Measurements from ENCODE around the gene LY6G6D. TPM values are rescaled to one million over a fixed set of nuclear protein-coding genes. Genes with fewer than 3 reads are reported as not detected.
A peak's percentile ranks its signal among the peaks of the same experiment; 100 is the strongest.
"Not testable (repeated sequence)": the region's sequence is repeated elsewhere in the genome, so short reads cannot be mapped to it uniquely, and the experiment has no call there.

The LY6G6D gene
- total RNA-seq, 1 experiment from 2014 or later, result not detected

GRCh38 chr6:31701666-31702404 is 13.3 kb upstream of the LY6G6D start:
- peak overlapping the region; percentile 84 for H3K4me3 ChIP-seq (ENCODE audit: low read length)
- H3K9me2 ChIP-seq (replicated peaks; ENCODE audit: insufficient read depth, low read length), result no peaks in the 10 kb centered on the region
- no peaks in the 10 kb centered on the region; the same call in 1 of the 2 replicates for H3K36me3 ChIP-seq (ENCODE audit: insufficient read depth, low read length)
- peak overlapping the region; percentile 92 for H3K9ac ChIP-seq (ENCODE audit: low read length)
- peaks cover 34% of the 10 kb centered on the region for H3K4me1 ChIP-seq (ENCODE audit: low read length)
- no peaks in the 10 kb centered on the region for H3K27me3 ChIP-seq (ENCODE audit: low read length)
- peaks cover 27% of the 10 kb centered on the region for H3K79me2 ChIP-seq (ENCODE audit: low read length)
- H3K9me3 ChIP-seq (ENCODE audit: low read length), result no peaks in the 10 kb centered on the region
- peak; percentile 79 for DNase-seq
- peak overlapping the region; percentile 86 for H3K27ac ChIP-seq (ENCODE audit: low read length)
- no peak overlapping the region for H2AFZ ChIP-seq (ENCODE audit: low read length)
- peak overlapping the region; percentile 93 for H3K4me2 ChIP-seq (ENCODE audit: low read depth, low read length, poor library complexity, severe bottlenecking)
- no peaks in the 10 kb centered on the region for H4K20me1 ChIP-seq (ENCODE audit: insufficient read depth, low read depth, low read length)

GRCh38 chr6:31702405-31702818 is 12.7 kb upstream of the LY6G6D start:
- no peaks in the 10 kb centered on the region for H3K9me3 ChIP-seq (ENCODE audit: low read length)
- DNase-seq, result peak; percentile 65
- no peaks in the 10 kb centered on the region for H4K20me1 ChIP-seq (ENCODE audit: insufficient read depth, low read depth, low read length)
- peaks cover 27% of the 10 kb centered on the region for H3K79me2 ChIP-seq (ENCODE audit: low read length)
- no peaks in the 10 kb centered on the region for H3K27me3 ChIP-seq (ENCODE audit: low read length)
- H3K4me3 ChIP-seq (ENCODE audit: low read length), result peak overlapping the region; percentile 84
- peak overlapping the region; percentile 93 for H3K4me2 ChIP-seq (ENCODE audit: low read depth, low read length, poor library complexity, severe bottlenecking)
- peak overlapping the region; percentile 92 for H3K9ac ChIP-seq (ENCODE audit: low read length)
- H2AFZ ChIP-seq (ENCODE audit: low read length), result peak overlapping the region; percentile 22; the same call in 1 of the 2 replicates
- no peaks in the 10 kb centered on the region for H3K9me2 ChIP-seq (replicated peaks; ENCODE audit: insufficient read depth, low read length)
- peak overlapping the region; percentile 86 for H3K27ac ChIP-seq (ENCODE audit: low read length)
- H3K36me3 ChIP-seq (ENCODE audit: insufficient read depth, low read length), result no peaks in the 10 kb centered on the region; the same call in 1 of the 2 replicates
- peaks cover 34% of the 10 kb centered on the region for H3K4me1 ChIP-seq (ENCODE audit: low read length)

GRCh38 chr6:31702819-31703716 is 12.1 kb upstream of the LY6G6D start, which contains the start of gene ABHD16A:
Gene ABHD16A, minus strand, starts transcription at chr6:31703324. Its CDS starts 43 bp downstream, at chr6:31703281.
- peaks cover 28% of the 10 kb centered on the region for H3K4me1 ChIP-seq (ENCODE audit: low read length)
- no peaks in the 10 kb centered on the region; the same call in 1 of the 2 replicates for H3K36me3 ChIP-seq (ENCODE audit: insufficient read depth, low read length)
- peak within 1 kb of the TSS; percentile 84 for H3K4me3 ChIP-seq (ENCODE audit: low read length)
- peak within 1 kb of the TSS; percentile 86 for H3K27ac ChIP-seq (ENCODE audit: low read length)
- H4K20me1 ChIP-seq (ENCODE audit: insufficient read depth, low read depth, low read length), result no peaks in the 10 kb centered on the region
- H3K9me3 ChIP-seq (ENCODE audit: low read length), result no peaks in the 10 kb centered on the region
- peak within 1 kb of the TSS; percentile 93 for H3K4me2 ChIP-seq (ENCODE audit: low read depth, low read length, poor library complexity, severe bottlenecking)
- no peaks in the 10 kb centered on the region for H3K27me3 ChIP-seq (ENCODE audit: low read length)
- no peaks in the 10 kb centered on the region for H3K9me2 ChIP-seq (replicated peaks; ENCODE audit: insufficient read depth, low read length)
- H2AFZ ChIP-seq (ENCODE audit: low read length), result peak within 1 kb of the TSS; percentile 98
- peak within 1 kb of the TSS; percentile 92 for H3K9ac ChIP-seq (ENCODE audit: low read length)
- H3K79me2 ChIP-seq (ENCODE audit: low read length), result peaks cover 27% of the 10 kb centered on the region
- peak; percentile 99 for DNase-seq

GRCh38 chr6:31705931-31706330 is 9.2 kb upstream of the LY6G6D start:
- no peaks in the 10 kb centered on the region for H3K9me2 ChIP-seq (replicated peaks; ENCODE audit: insufficient read depth, low read length)
- no peak overlapping the region for H3K4me3 ChIP-seq (ENCODE audit: low read length)
- H3K79me2 ChIP-seq (ENCODE audit: low read length), result peaks cover 20% of the 10 kb centered on the region
- no peaks in the 10 kb centered on the region for H3K27me3 ChIP-seq (ENCODE audit: low read length)
- no peak for DNase-seq
- H3K4me1 ChIP-seq (ENCODE audit: low read length), result peaks cover 21% of the 10 kb centered on the region
- no peak overlapping the region for H3K4me2 ChIP-seq (ENCODE audit: low read depth, low read length, poor library complexity, severe bottlenecking)
- no peak overlapping the region for H3K27ac ChIP-seq (ENCODE audit: low read length)
- no peak overlapping the region for H3K9ac ChIP-seq (ENCODE audit: low read length)
- H3K9me3 ChIP-seq (ENCODE audit: low read length), result no peaks in the 10 kb centered on the region
- H3K36me3 ChIP-seq (ENCODE audit: insufficient read depth, low read length), result no peaks in the 10 kb centered on the region
- no peaks in the 10 kb centered on the region for H4K20me1 ChIP-seq (ENCODE audit: insufficient read depth, low read depth, low read length)
- H2AFZ ChIP-seq (ENCODE audit: low read length), result no peak overlapping the region

GRCh38 chr6:31706599-31706998 is 8.5 kb upstream of the LY6G6D start, which contains the start of gene LY6G6F:
Gene LY6G6F, plus strand, starts transcription at chr6:31706866. Its CDS starts 41 bp downstream, at chr6:31706907.
- no peak within 1 kb of the TSS for H2AFZ ChIP-seq (ENCODE audit: low read length)
- DNase-seq, result no peak
- H3K27ac ChIP-seq (ENCODE audit: low read length), result no peak within 1 kb of the TSS

GRCh38 chr6:31707701-31708100 is 7.4 kb upstream of the LY6G6D start:
- H4K20me1 ChIP-seq (ENCODE audit: insufficient read depth, low read depth, low read length), result no peaks in the 10 kb centered on the region
- no peak for DNase-seq
- no peak overlapping the region for H3K4me2 ChIP-seq (ENCODE audit: low read depth, low read length, poor library complexity, severe bottlenecking)
- no peaks in the 10 kb centered on the region for H3K27me3 ChIP-seq (ENCODE audit: low read length)
- H3K4me1 ChIP-seq (ENCODE audit: low read length), result peaks cover 8% of the 10 kb centered on the region
- H3K9me3 ChIP-seq (ENCODE audit: low read length), result no peaks in the 10 kb centered on the region
- H3K4me3 ChIP-seq (ENCODE audit: low read length), result no peak overlapping the region
- H3K9me2 ChIP-seq (replicated peaks; ENCODE audit: insufficient read depth, low read length), result no peaks in the 10 kb centered on the region
- no peaks in the 10 kb centered on the region for H3K36me3 ChIP-seq (ENCODE audit: insufficient read depth, low read length)
- H3K79me2 ChIP-seq (ENCODE audit: low read length), result peaks cover 2% of the 10 kb centered on the region; the same call in 1 of the 2 replicates
- H2AFZ ChIP-seq (ENCODE audit: low read length), result no peak overlapping the region
- no peak overlapping the region for H3K9ac ChIP-seq (ENCODE audit: low read length)
- no peak overlapping the region for H3K27ac ChIP-seq (ENCODE audit: low read length)

More at GRCh38 chr6:31706599-31706998, 8.5 kb upstream of the LY6G6D start, which contains the start of gene LY6G6F:
- Histone ChIP-seq H4K20me1 (ENCODE audit: insufficient read depth, low read depth, low read length) (no peaks in the 10 kb centered on the region), H3K9ac (ENCODE audit: low read length) (no peak within 1 kb of the TSS), H3K4me2 (ENCODE audit: low read depth, low read length, poor library complexity, severe bottlenecking) (no peak within 1 kb of the TSS), H3K4me1 (ENCODE audit: low read length) (peaks cover 15% of the 10 kb centered on the region), H3K36me3 (ENCODE audit: insufficient read depth, low read length) (no peaks in the 10 kb centered on the region), H3K79me2 (ENCODE audit: low read length) (peaks cover 13% of the 10 kb centered on the region), H3K9me3 (ENCODE audit: low read length) (no peaks in the 10 kb centered on the region), H3K9me2 (replicated peaks; ENCODE audit: insufficient read depth, low read length) (no peaks in the 10 kb centered on the region), H3K27me3 (ENCODE audit: low read length) (no peaks in the 10 kb centered on the region), H3K4me3 (ENCODE audit: low read length) (no peak within 1 kb of the TSS)

GRCh38 chr6:31708224-31708623 is 6.9 kb upstream of the LY6G6D start:
- Histone ChIP-seq H3K9ac (ENCODE audit: low read length) (no peak overlapping the region), H3K4me3 (ENCODE audit: low read length) (no peak overlapping the region), H3K27ac (ENCODE audit: low read length) (no peak overlapping the region), H3K4me2 (ENCODE audit: low read depth, low read length, poor library complexity, severe bottlenecking) (no peak overlapping the region), H3K27me3 (ENCODE audit: low read length) (no peaks in the 10 kb centered on the region), H3K4me1 (ENCODE audit: low read length) (peaks cover 8% of the 10 kb centered on the region), H2AFZ (ENCODE audit: low read length) (no peak overlapping the region), H3K36me3 (ENCODE audit: insufficient read depth, low read length) (no peaks in the 10 kb centered on the region), H3K9me3 (ENCODE audit: low read length) (no peaks in the 10 kb centered on the region), H3K9me2 (replicated peaks; ENCODE audit: insufficient read depth, low read length) (no peaks in the 10 kb centered on the region), H4K20me1 (ENCODE audit: insufficient read depth, low read depth, low read length) (no peaks in the 10 kb centered on the region), H3K79me2 (ENCODE audit: low read length) (no peaks in the 10 kb centered on the region)
- no peak for DNase-seq

- not testable (repeated sequence) for H3K79me2 ChIP-seq (ENCODE audit: low read length); H2AFZ ChIP-seq (ENCODE audit: low read length); H3K9me3 ChIP-seq (ENCODE audit: low read length); H3K4me2 ChIP-seq (ENCODE audit: low read depth, low read length, poor library complexity, severe bottlenecking); H3K27ac ChIP-seq (ENCODE audit: low read length); H3K27me3 ChIP-seq (ENCODE audit: low read length); H3K36me3 ChIP-seq (ENCODE audit: insufficient read depth, low read length); H3K4me1 ChIP-seq (ENCODE audit: low read length); H3K4me3 ChIP-seq (ENCODE audit: low read length); H3K9ac ChIP-seq (ENCODE audit: low read length); H4K20me1 ChIP-seq (ENCODE audit: insufficient read depth, low read depth, low read length); H3K9me2 ChIP-seq (replicated peaks; ENCODE audit: insufficient read depth, low read length); DNase-seq
Observed at GRCh38 chr6:31709157-31709556, 6.0 kb upstream of the LY6G6D start.

Data from Karpas-422 (cell line).